Measurements from ENCODE around the gene RNFT1.
"Not testable (repeated sequence)": the region's sequence is repeated elsewhere in the genome, so short reads cannot be mapped to it uniquely, and the experiment has no call there.

RNFT1 gene, protein sequence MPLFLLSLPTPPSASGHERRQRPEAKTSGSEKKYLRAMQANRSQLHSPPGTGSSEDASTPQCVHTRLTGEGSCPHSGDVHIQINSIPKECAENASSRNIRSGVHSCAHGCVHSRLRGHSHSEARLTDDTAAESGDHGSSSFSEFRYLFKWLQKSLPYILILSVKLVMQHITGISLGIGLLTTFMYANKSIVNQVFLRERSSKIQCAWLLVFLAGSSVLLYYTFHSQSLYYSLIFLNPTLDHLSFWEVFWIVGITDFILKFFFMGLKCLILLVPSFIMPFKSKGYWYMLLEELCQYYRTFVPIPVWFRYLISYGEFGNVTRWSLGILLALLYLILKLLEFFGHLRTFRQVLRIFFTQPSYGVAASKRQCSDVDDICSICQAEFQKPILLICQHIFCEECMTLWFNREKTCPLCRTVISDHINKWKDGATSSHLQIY

DNA sequence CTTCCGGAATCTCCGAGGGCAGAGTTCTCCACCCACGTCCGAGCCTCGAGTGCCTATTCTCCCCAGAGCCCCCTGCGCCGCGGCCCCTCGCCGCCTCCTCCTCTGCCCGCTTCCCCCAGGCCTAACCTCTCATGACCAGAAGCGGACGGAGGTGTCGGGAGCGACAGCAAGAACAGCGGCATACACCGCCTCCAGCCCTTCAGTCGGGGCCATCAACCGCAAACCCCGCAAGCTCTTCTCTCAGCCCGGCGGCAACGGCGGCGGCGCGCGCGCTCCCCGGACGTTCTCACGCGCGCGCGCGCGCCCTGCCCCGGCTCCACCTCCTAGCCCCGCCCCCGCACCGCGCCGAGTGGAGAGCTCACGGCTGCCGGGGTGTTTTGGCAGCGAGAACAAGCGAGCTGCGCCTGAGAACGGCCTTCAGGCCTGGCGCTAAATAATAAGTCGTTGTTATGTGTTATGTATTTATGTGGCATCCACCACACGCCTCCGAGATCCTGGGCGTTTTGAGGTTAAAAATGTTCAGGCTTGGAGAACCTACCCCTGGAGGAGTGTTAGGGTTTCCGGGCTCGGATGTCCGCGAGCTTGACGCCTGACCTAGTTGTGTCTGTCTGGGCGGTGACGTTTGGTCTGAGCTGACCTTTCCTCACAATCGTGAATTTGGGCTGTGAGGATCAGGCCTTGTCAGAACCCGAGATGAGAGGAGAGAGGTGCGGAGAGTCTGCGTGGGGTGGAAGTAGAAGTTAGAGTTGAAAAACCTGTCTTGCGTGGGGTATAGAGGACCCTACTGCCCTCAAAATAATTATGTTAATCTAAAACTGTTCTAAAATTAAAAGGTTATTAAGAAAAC is at the start of gene RNFT1:
TSS of gene RNFT1 (minus strand) at position 259 of the 847 bp plus-strand sequence. CDS start at position 182, 77 bp downstream.
- peak; percentile 89 for DNase-seq

- not testable (repeated sequence) for DNase-seq
Measured at GRCh38 chr17:60009326-60009725, 44.8 kb upstream of the RNFT1 start.

DNA sequence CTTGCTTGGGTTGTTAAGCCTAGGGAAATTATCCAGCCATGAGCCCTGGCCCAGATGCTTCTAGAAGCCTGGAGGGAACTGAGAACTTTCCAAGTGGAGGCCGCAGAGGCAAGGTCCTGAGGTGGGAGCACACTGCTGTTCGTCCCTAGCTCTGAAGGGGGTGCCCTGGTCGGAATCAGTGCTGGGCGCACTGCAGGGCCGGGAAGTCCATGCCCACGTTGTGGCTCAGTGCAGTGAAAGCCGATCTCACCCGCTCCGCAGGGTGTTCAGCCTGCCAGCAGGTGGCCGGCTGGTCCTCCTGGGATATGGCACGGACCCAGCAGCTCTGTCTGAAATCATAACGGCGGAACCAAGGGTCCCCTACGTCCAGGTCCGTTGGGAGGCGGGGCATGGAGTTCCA is 43.8 kb upstream of the RNFT1 start:
- DNase-seq: not testable (repeated sequence)

DNA sequence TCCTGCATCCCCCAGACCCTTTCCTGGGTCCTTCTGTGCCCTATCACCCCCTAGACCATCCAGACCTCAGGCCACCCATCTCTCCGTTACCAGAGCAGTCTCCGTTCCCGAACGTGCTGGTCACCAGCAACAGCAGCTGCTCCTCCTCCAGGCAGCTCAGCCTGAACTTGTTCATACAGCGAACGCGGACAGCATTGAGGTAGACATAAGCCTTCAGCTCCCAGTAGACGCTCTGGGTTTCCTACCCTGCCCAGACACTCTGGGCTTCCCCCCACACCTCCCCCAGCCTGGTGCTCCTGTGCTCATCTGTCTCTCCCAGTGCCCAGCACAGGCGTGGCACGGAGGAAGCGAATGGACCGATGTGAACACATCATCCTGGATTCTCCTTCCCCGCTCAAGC is 41.6 kb upstream of the RNFT1 start:
- DNase-seq: no peak

- DNase-seq: not testable (repeated sequence)
Measured at GRCh38 chr17:60004561-60004960, 40.0 kb upstream of the RNFT1 start.

DNA sequence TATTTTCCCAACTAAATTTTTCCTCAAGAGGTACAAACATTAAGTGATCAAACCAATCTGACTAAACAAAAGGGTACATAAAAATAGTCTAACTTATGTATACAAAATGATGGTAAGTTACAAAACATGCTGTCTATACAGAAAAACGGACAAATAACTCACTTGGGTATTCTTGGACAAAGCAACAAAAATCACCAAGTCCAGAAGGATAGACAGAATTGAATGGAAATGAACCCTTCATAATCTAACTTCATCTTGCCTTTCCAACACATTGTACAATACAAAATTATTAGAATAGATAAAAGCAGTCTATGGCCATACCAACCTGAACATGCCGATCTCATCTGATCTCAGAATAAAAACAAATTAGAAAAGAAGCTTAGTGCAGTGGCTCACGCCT is 37.9 kb upstream of the RNFT1 start:
- not testable (repeated sequence) for DNase-seq

- DNase-seq: not testable (repeated sequence)
Measured at GRCh38 chr17:59996608-59997007, 32.1 kb upstream of the RNFT1 start.

- DNase-seq: not testable (repeated sequence)
Measured at GRCh38 chr17:59975166-59975565, 10.6 kb upstream of the RNFT1 start.

GRCh38 chr17:59973483-59973882 is 8.9 kb upstream of the RNFT1 start:
- DNase-seq: not testable (repeated sequence)

- no peak for DNase-seq
Measured at GRCh38 chr17:59972778-59973177, 8.2 kb upstream of the RNFT1 start.

- not testable (repeated sequence) for DNase-seq
Measured at GRCh38 chr17:59971771-59972170, 7.2 kb upstream of the RNFT1 start.

DNA sequence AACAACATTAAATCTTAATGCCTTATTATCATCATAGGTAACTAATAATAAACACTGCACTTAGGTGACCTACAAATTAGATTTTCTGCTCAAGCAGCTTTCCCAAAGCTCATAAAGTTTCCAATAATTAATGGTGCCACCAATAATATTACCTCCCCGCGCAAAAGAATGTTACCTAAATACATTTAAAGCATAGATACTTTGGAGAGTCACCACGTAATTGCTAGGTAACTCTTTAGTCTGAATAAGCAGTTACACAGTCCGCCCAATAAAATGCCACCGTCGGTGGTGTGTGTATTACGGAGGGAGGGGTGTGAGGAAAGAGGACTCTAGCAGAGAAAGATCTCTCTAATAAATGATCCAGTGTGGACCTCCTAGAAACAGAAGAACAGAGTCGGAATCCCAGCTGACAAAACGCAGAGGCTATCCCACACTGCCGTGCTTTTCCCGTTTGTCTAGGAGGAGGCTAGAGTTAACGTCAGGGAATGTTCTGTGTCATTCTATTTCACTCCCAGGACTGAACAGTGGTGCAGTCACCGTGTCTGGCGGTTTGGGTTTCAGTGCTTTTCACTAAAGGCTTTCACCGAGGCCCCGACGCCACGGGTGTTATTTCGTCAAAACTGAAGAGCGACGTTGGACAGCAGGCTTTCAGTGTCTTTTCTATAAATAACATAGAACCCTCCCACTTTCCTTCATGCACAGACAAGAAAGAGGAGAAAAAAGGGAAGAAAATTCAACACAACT is 630 bp downstream of the RNFT1 start:
- peak; percentile 61 for DNase-seq

DNA sequence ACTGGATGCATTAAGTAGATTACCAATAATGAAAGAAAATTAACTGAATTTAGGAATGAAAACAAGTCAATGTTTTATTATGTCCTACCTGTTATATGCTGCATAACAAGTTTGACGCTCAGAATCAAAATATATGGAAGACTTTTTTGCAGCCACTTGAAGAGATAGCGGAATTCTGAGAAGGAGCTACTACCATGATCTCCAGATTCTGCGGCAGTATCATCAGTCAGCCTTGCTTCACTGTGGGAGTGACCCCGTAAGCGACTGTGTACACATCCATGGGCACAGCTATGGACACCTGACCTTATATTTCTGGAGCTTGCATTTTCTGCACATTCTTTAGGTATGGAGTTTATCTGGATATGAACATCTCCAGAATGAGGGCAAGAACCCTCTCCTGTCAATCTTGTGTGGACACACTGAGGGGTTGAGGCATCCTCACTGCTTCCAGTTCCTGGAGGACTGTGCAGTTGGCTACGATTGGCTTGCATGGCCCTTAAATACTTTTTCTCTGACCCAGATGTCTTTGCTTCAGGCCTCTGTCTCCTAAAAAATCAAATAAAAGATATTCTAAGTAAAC is 1.7 kb downstream of the RNFT1 start:
- no peak for DNase-seq

- not testable (repeated sequence) for DNase-seq
Measured at GRCh38 chr17:59959574-59959973, 5.0 kb downstream of the RNFT1 start.

DNA sequence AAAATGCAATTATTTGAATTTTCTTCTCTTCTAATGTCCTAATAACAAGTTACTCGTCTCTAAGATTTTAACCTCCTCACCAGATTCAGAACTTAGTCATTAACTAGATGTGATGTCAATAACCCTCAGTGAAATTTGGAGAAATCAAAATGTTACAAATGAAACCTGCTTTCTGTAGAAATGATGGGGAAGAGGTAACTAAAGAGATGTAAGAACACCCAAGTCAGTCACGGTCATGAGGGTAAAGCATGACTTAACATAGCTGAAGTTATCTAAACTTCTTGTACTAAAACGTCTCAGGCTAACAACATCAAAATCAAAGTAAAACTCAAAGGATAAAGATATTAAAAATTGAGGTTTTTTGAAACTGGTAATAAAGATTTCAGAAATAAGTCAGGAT is 9.7 kb downstream of the RNFT1 start:
- no peak for DNase-seq

DNA sequence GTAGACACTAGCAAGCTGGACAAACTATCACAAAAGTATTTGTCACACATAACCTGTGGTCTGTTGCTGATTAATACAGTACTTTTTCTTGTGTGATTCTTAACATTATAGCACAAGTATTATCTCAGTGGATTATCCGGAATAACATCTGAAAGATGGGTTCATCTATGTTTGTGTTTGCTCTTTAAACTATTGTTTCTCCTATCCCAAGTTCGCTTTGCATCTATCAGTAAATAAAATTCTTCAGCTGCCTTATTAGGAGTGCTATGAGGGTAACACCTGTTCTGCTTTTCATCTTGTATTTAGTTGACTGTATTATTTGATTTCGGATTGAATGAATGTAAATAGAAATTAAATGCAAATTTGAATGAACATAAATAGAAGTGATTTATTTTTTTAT is 14.5 kb downstream of the RNFT1 start:
- no peak for DNase-seq

DNA sequence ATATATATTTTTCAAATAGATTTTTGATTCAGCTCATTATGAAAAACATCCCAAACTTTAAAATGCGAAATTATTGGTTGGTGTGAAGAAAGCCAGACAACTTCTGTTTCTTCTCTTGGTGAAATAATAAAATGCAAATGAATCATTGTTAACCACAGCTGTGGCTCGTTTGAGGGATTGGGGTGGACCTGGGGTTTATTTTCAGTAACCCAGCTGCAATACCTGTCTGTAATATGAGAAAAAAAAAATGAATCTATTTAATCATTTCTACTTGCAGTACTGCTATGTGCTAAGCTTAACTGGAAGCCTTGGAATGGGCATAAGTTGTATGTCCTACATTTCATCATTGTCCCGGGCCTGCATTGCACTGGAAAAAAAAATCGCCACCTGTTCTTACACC is 17.2 kb downstream of the RNFT1 start:
- DNase-seq: not testable (repeated sequence)

DNA sequence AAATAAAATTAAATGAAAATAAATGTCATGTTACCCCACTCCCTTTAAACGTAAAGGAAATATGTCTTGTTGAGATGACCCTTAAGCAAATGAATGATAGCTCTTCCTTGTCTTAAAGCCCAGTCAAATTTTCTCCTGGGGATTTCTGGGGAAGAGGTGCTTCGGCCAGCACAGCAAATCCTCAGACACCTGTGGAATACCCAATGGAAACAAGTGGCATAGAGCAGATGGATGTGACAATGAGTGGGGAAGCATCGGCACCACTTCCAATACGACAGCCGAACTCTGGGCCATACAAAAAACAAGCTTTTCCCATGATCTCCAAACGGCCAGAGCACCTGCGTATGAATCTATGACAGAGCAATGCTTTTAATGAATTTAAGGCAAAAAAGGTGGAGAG is 18.1 kb downstream of the RNFT1 start:
- DNase-seq: not testable (repeated sequence)

- DNase-seq: no peak
Measured at GRCh38 chr17:59941131-59941530, 23.4 kb downstream of the RNFT1 start.

DNA sequence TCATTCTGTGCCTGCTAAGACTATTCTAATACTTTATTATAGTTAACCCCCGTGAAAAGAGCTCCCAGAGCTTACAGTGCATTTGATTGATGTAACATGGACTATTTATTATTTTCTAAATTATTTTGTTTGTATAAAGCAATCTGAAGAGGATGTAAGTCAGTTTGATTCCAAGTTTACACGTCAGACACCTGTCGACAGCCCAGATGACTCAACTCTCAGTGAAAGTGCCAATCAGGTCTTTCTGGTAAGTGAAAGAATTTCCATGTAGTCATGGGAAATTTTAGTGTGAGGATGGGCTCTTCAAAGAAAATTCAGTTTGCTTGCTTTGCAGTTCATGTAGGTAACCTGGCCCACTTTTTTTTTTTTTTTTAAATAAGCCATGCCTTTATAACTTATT is 23.8 kb downstream of the RNFT1 start:
- DNase-seq: peak; percentile 5

GRCh38 chr17:59933317-59933716 is 31.2 kb downstream of the RNFT1 start:
- DNase-seq: not testable (repeated sequence)

DNA sequence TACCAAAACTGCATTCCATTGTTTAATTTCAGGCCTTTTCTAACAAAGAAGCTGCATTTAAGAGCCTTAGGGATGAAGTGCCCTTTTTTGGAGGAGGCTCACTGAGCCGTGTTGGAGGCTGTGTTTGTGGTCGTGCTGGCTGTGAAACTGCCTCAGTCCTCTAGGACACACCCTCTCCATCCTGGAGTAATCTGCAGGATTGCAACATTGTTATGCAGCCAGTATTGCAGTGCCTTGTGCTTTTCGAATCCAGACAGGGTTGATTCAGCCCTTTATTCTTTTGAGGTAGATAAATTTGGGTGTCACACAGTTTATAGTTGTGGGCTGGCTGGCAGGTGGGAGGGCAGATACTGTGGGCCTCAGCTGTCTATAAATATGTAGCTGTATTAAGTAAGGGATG is 33.8 kb downstream of the RNFT1 start:
- DNase-seq: not testable (repeated sequence)

GRCh38 chr17:59930121-59930520 is 34.4 kb downstream of the RNFT1 start:
- not testable (repeated sequence) for DNase-seq
